A549 (cell line): ENCODE data around the gene HBG2.

Source experiments
- CBX2 ChIP-seq: fragments of 200-600 bp; sonication (generic); IDR thresholded peaks from 2 replicates; pipeline ENCODE4 v1.6.1; 2016; ENCODE audit warnings: low read depth, mild to moderate bottlenecking, borderline replicate concordance
- CHD4 ChIP-seq: fragments of 200-600 bp; sonication (generic); IDR thresholded peaks from 2 replicates; pipeline ENCODE4 v1.6.1; 2016; ENCODE audit warnings: antibody characterized with exemption, mild to moderate bottlenecking, borderline replicate concordance
- CTCF ChIP-seq: fragments of >200 bp; sonication (Bioruptor Twin); formaldehyde crosslinking; IDR thresholded peaks from 3 replicates; pipeline ENCODE4 v1.5.1; 2016
- EP300 ChIP-seq, 2 experiments: fragments of >200 bp; sonication (Bioruptor Twin); formaldehyde crosslinking; IDR thresholded peaks; 2 replicates in 1 of 2; 3 replicates in 1 of 2; pipeline ENCODE4 v1.6.1; 2016 to 2017
- FOSL2 ChIP-seq, 2 experiments: fragments of 450-650 bp in 1 of 2; fragments of >200 bp in 1 of 2; sonication (Bioruptor Twin) in 1 of 2; formaldehyde crosslinking; IDR thresholded peaks; 2 replicates each; pipeline versions ENCODE4 v1.5.0 to v1.6.1; 2016 to 2020; ENCODE audit warnings: mild to moderate bottlenecking in 1 of 2, moderate library complexity in 1 of 2
- HDAC2 ChIP-seq: fragments of 200-600 bp; sonication (generic); IDR thresholded peaks from 2 replicates; pipeline ENCODE4 v1.6.1; 2016
- MAFK ChIP-seq: fragments of 450-650 bp; IDR thresholded peaks from 2 replicates; pipeline ENCODE4 v1.6.1; 2014; ENCODE audit not compliant: partially characterized antibody
- MAX ChIP-seq: IDR thresholded peaks from 2 replicates; pipeline ENCODE4 v1.6.1; 2012
- PBX3 ChIP-seq: IDR thresholded peaks from 2 replicates; pipeline ENCODE4 v1.6.1; 2012
- POLR2A ChIP-seq: IDR thresholded peaks from 2 replicates; pipeline ENCODE4 v1.6.1; 2012; ENCODE audit warnings: mild to moderate bottlenecking, low read length
- REST ChIP-seq: fragments of 200-600 bp; sonication (generic); IDR thresholded peaks from 2 replicates; pipeline ENCODE4 v1.6.1; 2016; ENCODE audit warnings: antibody characterized with exemption, mild to moderate bottlenecking, moderate library complexity
- USF2 ChIP-seq: fragments of 450-650 bp; IDR thresholded peaks from 2 replicates; pipeline ENCODE4 v1.6.1; 2014; ENCODE audit warnings: antibody characterized with exemption

- no peak for TF ChIP-seq REST
- TF ChIP-seq FOSL2 (IDR thresholded peaks at IDR 0.05) = no peak
- no peak for TF ChIP-seq FOSL2 (CRISPR knock-in tag; IDR thresholded peaks at IDR 0.05)
- no peak for TF ChIP-seq CTCF
- TF ChIP-seq POLR2A = no peak
- TF ChIP-seq CHD4 = no peak
- TF ChIP-seq MAX = no peak
- no peak for TF ChIP-seq MAFK
- no peak for TF ChIP-seq PBX3
- no peak for TF ChIP-seq HDAC2
- no peak for TF ChIP-seq USF2
- no peak for TF ChIP-seq EP300 (IDR thresholded peaks at IDR 0.05)
- TF ChIP-seq CBX2 = no peak
These were observed 23.5 kb downstream of the HBG2 start for GRCh38 chr11:5231111-5231510.
